IPS DF 4.7 (cell line): ENCODE measurements around the gene PRR15.

ENCODE experiments used
- DNase-seq: peaks from one replicate; pipeline ENCODE4 v3.0.0-alpha.2; 2013; ENCODE audit warnings: low spot score; ENCODE audit errors: extremely low read depth

PRR15 gene

DNA sequence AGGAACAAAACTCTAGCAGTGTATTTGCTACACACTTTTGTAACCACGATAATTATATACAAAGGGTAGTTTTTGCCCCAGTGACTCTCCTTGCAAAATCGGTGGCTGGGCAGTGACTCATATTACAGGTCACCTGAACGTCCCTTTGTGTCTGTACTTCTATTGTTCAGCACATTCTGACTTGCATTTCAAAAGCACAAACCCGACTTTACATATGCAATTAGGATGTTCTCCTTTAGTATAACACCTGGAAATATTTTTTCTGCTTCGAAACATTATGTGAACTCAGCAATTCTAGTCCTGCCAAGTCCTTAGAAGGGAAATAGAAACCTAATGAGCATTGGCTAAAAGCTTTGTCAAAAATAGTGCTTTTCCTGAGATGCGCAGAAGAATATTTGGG lies 6.0 kb downstream of the PRR15 start:
- no peak for DNase-seq

GRCh38 chr7:29572558-29572957 lies 8.9 kb downstream of the PRR15 start:
- DNase-seq: no peak

- DNase-seq: no peak
Measured at GRCh38 chr7:29573567-29573966, 9.9 kb downstream of the PRR15 start.

- DNase-seq: no peak
Measured at GRCh38 chr7:29574659-29575058, 11.0 kb downstream of the PRR15 start.

DNA sequence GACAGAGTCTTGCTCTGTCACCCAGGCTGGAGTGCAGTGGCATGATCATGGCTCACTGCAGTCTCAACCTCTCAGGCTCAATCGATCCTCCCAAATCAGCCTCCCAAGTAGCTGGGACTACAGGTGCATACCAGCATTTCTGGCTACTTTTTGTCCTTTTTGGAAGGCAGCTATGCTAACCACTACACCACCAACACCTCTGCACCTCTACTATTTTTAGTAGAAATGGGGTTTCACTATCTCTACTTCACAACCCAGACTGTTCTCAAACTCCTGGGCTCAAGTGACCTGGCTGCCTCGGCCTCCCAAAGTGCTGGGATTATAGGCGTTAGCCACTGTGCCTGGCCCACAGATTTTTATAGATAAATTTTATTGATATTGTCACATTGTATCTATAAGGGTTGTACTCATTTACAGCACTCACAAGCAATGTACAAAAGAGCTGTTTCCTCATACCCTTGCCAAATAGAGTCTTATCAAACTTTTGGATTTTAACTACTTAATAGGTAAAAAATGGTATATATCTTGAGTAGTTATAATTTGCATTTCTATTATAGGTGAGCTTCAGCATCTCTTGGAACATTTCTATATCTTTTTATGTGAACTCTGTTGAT lies 23.7 kb downstream of the PRR15 start:
- DNase-seq: no peak

DNA sequence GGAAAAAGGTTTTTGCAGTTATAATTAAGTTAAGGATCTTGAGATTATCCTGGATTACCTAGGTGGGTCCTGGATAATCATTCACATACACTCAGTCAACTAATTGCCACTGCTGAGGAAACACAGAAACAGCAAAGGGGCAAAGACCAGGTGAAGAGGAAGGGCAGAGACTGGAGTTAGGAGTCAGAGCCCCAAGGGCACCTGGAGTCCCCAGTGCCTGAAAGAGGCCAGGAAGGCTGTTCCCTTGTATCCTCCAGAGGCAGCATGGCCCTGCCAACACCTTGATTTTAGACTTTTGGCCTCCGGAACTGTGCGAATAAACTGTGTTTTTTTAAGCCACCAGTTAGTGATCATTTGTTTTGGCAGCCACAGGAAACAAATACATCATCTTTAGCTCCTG lies 24.6 kb downstream of the PRR15 start:
- DNase-seq: no peak

- no peak for DNase-seq
Measured at GRCh38 chr7:29588900-29589696, 25.5 kb downstream of the PRR15 start.

GRCh38 chr7:29592866-29593265 lies 29.2 kb downstream of the PRR15 start:
- DNase-seq: no peak

GRCh38 chr7:29593459-29593858 lies 29.8 kb downstream of the PRR15 start:
- DNase-seq: no peak

- DNase-seq: no peak
Measured at GRCh38 chr7:29596593-29597178, 33.1 kb downstream of the PRR15 start.

DNA sequence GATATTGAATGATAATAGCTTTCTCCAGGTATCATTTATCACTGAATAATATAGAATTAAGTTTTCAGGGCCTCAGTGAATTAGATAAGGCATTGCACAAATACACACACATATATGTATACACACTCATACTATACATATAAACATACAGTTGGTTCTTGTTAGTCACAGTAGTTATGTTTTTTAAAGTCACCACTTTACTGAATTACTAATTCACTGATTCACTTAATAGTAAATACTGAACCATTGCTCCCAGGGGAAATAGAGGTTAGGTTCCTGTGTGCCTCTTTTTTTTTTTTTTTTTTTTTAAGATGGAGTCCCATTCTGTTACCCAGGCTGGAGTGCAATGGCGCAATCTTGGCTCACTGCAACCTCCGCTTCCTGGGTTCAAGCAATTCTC lies 33.6 kb downstream of the PRR15 start:
- no peak for DNase-seq

DNA sequence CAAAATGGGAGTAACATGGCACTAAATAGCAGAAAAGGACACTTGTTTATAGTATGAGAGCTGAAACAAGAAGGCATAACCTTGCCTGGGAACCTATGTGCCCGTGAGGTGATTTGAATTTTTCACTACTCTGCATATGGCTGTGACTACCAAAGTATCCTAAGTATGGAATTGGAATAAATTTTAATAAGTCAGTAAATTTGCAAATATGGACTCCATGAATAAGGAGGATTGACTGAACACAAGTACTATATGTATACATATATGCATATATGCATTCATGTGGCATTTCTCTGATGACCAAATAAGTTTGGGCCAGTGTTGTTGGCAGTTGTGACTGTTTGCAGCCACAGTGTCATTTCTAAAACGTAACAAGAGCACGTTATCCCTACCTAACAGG lies 34.5 kb downstream of the PRR15 start:
- no peak for DNase-seq

DNA sequence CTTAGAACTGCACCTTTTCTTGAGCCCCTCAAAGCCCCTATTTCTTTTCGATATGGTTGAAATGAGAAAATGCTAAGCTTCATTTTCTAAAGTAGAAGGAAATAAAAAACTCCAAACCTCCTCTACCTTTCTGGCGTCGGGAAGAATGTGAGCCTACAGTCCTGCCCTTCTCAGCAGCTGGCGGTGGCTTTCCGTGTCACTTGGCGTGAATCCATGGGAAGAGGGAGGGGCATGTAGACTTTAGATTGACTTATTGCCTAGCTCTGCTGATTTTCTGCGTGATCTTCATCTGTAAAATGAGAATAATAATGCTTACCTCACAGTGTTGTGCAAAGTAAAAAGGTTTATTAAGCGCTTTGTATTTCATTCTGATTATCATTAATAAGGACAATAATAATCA lies 35.0 kb downstream of the PRR15 start:
- no peak for DNase-seq

DNA sequence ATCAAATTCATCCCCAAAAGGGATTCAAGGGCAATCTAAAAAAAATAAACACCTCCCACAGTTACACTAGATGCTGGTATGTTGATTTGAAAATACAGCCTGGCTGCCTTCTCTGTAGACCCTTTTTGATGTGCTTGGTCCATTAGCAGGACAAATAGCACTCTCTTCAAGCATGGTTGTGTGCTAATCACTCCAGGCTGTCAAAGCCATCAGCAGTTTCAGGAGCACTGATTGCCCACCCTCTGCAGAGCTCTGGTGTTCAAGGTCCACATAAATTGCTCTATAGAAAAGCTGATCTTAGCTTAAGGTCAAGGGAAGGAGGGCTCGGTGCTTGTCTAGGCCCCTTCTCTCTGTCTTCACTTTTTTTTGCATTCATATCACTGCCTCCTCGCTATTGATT lies 35.4 kb downstream of the PRR15 start:
- DNase-seq: no peak

GRCh38 chr7:29600661-29601060 lies 37.0 kb downstream of the PRR15 start:
- no peak for DNase-seq

- no peak for DNase-seq
Measured at GRCh38 chr7:29604052-29604451, 40.4 kb downstream of the PRR15 start.

DNA sequence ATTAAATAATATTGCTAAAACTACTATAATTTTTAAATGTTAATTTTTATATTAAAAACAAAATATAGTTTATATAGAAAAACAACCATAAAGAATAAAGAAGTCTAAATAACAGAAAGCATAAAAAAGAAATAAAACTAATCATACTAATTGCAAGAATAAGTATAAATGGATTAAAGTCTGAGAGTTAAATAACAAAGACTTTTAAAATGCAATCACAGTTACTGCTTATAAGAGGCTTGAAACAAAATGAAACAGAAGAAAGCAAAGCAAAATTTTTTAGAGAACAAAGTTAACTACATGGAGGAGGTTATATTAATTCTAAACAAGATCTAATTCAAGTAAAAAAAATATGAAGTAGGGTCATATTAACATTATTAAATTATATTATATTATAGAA lies 41.1 kb downstream of the PRR15 start:
- DNase-seq: no peak

GRCh38 chr7:29605671-29606070 lies 42.0 kb downstream of the PRR15 start:
- DNase-seq: no peak

DNA sequence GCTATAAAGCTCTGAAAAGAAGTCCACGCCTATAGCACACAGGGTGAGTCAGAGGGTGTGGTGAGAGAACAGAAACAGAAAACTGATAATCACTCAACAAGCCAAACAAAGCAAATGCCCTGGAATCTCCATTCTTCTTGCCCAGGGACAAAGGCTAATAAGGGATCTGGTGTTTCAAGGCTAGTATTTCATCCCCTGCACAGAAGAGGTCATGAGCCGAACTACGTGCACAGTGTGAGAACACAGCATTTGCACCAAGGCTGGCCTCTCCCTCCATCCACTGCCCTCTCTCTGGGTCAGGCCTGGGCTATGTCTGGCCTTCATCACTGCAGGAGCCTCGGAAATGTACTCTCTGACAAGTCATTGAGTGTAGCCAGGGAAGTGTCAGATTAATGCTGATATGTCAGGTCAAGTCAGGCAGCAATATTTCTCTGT lies 42.7 kb downstream of the PRR15 start:
- no peak for DNase-seq

- no peak for DNase-seq
Measured at GRCh38 chr7:29606830-29607229, 43.2 kb downstream of the PRR15 start.

DNA sequence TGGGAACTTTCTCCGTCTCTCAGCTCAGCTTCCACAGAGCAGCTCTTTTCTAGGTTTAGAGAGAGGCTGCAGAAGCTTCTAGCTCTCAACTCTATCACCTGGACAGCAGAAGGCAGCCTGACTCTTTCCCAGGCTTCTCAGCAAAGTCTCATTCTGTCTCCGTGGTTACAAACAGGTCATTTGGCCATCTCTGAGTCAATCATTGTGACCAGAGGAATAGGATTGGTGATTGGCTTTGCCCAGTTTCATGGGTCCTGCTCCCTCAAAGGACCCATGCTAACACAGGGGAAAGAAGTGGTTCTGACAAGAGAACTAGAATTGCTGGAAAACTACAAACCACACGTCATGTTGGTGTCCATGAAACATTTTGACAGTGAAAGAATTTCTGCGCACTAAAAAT lies 43.6 kb downstream of the PRR15 start:
- no peak for DNase-seq

GRCh38 chr7:29607889-29608288 lies 44.3 kb downstream of the PRR15 start:
- no peak for DNase-seq
